Karpas-422 (cell line): ENCODE data around the gene TBATA. TPM values are rescaled to one million over a fixed set of nuclear protein-coding genes. Genes with fewer than 3 reads are reported as not detected.

ENCODE experiments used
- DNase-seq: peaks from one replicate; pipeline ENCODE4 v3.0.0-alpha.2; 2015
- H2AFZ ChIP-seq: fragments of 200-600 bp; sonication (generic); 2 replicates; pipeline ENCODE4 v1.6.1; 2014; ENCODE audit warnings: antibody characterized with exemption, low read length, mixed read lengths
- H3K27ac ChIP-seq: fragments of 200-600 bp; sonication (generic); 2 replicates; pipeline ENCODE4 v1.5.1; 2014; ENCODE audit warnings: mild to moderate bottlenecking, low read length, moderate library complexity
- H3K27me3 ChIP-seq: fragments of 200-600 bp; sonication (generic); 2 replicates; pipeline ENCODE4 v1.6.1; 2014; ENCODE audit warnings: low read length, mixed read lengths
- H3K36me3 ChIP-seq: fragments of 200-600 bp; sonication (generic); 2 replicates; pipeline ENCODE4 v1.6.1; 2014; ENCODE audit warnings: low read length, mixed read lengths; ENCODE audit not compliant: insufficient read depth
- H3K4me1 ChIP-seq: fragments of 200-600 bp; sonication (generic); 2 replicates; pipeline ENCODE4 v1.6.1; 2014; ENCODE audit warnings: mild to moderate bottlenecking, low read length, mixed read lengths
- H3K4me2 ChIP-seq: fragments of 200-600 bp; sonication (generic); 2 replicates; pipeline ENCODE4 v1.6.1; 2014; ENCODE audit warnings: low read length, low read depth, mild to moderate bottlenecking; ENCODE audit not compliant: poor library complexity, severe bottlenecking
- H3K4me3 ChIP-seq: fragments of 200-600 bp; sonication (generic); 2 replicates; pipeline ENCODE4 v1.5.1; 2014; ENCODE audit warnings: mild to moderate bottlenecking, antibody characterized with exemption, low read length, mixed read lengths
- H3K79me2 ChIP-seq: fragments of 200-600 bp; sonication (generic); 2 replicates; pipeline ENCODE4 v1.6.1; 2014; ENCODE audit warnings: mild to moderate bottlenecking, low read length, mixed read lengths
- H3K9ac ChIP-seq: fragments of 200-600 bp; sonication (generic); 2 replicates; pipeline ENCODE4 v1.6.0; 2014; ENCODE audit warnings: low read length
- H3K9me2 ChIP-seq: fragments of 200-600 bp; sonication (generic), shearing (Covaris generic); replicated peaks from 2 replicates; pipeline ENCODE4 v1.6.0; 2014; ENCODE audit warnings: mild to moderate bottlenecking, low read length, moderate library complexity; ENCODE audit not compliant: insufficient read depth
- H3K9me3 ChIP-seq: fragments of 300-700, 200-600 bp; sonication (generic); 2 replicates; pipeline ENCODE4 v1.6.1; 2014; ENCODE audit warnings: low read length, mixed read lengths
- H4K20me1 ChIP-seq: fragments of 200-600 bp; sonication (generic); 2 replicates; pipeline ENCODE4 v1.6.1; 2014; ENCODE audit warnings: mild to moderate bottlenecking, antibody characterized with exemption, low read length, low read depth; ENCODE audit not compliant: insufficient read depth
- total RNA-seq: library from RNA; depleted of rRNA; stranded (reverse); fragments of >200 nt; shearing (Covaris generic); gene quantifications from 2 replicates; pipeline ENCODE4 v1.2.3, GENCODE V29; 2014; ENCODE audit warnings: low replicate concordance

Gene TBATA
- total RNA-seq, 1 experiment from 2014 or later, result not detected

DNA sequence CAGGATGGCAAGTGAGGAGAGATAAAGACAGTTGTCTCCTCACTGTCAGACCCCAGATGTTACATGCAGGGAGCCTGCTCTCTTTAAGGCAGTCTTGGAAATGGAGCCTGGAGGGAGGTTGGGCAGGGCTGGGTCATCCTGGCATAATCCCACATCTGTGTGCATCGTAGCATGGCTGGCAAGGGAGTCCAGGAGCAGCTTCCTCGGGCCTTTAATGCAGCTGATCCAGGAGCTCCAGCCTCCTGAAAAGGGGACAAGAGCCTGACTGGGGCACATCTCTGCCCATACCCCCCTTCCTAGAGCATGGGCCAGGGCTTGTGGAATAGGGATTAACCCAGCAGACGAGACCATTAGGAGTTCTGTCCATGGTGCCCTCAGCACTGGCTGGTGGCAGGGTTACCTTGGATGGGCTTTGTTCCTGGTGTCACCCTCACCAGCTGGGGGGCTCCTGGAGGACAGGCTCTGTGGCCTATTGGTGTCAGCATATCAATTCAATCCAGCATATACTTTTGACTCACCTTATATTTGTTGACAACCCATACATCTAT, 34.9 kb downstream of the TBATA start:
- Histone ChIP-seq H2AFZ (no peak overlapping the region), H3K27me3 (no peaks in the 10 kb centered on the region), H3K27ac (no peak overlapping the region), H3K9me3 (no peaks in the 10 kb centered on the region), H3K9me2 (no peaks in the 10 kb centered on the region), H3K79me2 (no peaks in the 10 kb centered on the region), H3K9ac (no peak overlapping the region), H3K4me3 (no peak overlapping the region), H3K4me2 (no peak overlapping the region), H3K36me3 (no peaks in the 10 kb centered on the region), H3K4me1 (no peaks in the 10 kb centered on the region), H4K20me1 (no peaks in the 10 kb centered on the region)
- DNase-seq, result no peak

DNA sequence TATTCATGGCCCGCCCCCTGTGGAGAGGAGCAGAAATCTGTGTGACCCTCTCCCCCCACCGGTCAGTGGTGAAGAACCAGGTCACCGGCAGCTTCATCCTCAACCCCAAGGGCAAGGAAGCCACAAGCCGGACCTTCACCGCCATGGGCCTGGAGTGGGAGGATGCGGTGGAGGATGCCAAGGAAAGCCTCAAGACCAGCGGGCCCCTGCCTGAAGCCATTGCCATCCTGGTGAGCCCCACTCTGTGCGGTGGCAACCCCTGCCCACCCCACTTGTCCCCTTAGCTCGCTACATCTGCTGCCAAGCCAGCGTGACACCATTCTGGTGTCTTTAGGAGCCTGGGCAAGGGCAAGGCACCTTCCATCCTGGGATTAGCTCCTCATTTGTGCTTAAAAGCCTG, 35.4 kb downstream of the TBATA start:
- no peaks in the 10 kb centered on the region for H4K20me1 ChIP-seq
- H3K9ac ChIP-seq, result no peak overlapping the region
- H2AFZ ChIP-seq, result no peak overlapping the region
- H3K27me3 ChIP-seq, result no peaks in the 10 kb centered on the region
- no peak overlapping the region for H3K4me3 ChIP-seq
- no peak overlapping the region for H3K27ac ChIP-seq
- no peaks in the 10 kb centered on the region for H3K9me3 ChIP-seq
- H3K9me2 ChIP-seq, result no peaks in the 10 kb centered on the region
- no peaks in the 10 kb centered on the region for H3K79me2 ChIP-seq
- H3K4me2 ChIP-seq, result no peak overlapping the region
- no peaks in the 10 kb centered on the region for H3K4me1 ChIP-seq
- DNase-seq, result no peak
- no peaks in the 10 kb centered on the region for H3K36me3 ChIP-seq

DNA sequence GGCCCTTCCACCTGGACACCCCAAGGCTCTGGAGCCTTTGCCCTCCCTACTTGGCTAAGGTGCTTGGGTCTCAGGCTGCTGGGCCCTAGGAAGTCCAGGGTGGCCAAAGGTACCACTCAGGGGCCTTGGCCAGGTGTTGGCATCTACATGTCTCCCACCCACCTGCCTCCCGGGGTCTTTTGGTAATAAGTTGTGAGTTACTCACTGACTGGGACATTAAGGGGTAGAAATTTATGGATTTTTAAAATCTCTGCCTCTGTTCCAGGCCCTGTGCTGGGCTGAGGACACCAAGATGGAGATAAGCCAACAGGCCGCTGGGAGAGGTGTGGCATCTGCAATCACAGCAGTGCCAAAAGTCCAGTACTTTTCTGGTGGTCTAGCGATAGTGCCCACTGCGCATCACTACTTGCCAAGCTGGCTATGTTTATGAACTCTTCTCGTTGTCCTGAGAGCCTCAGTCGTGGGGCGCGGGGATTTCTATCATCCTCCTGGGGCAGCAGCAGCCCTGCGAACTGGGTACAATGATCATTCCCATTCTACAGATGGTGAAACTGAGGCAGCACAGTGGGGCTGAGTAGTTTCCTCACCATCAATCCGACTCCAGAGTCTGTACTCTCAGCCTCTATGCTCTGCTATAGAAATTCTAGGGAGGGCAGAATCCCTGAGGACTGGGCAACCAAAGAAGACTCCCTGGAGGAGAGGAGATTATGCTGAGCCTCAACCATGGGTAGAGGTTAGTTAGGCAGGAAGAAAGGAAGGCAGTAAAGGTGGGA, 36.2 kb downstream of the TBATA start:
- H3K4me1 ChIP-seq, result no peaks in the 10 kb centered on the region
- no peak overlapping the region for H3K4me2 ChIP-seq
- no peak overlapping the region for H3K9ac ChIP-seq
- H3K27ac ChIP-seq, result no peak overlapping the region
- no peaks in the 10 kb centered on the region for H3K27me3 ChIP-seq
- no peaks in the 10 kb centered on the region for H3K9me3 ChIP-seq
- no peaks in the 10 kb centered on the region for H3K79me2 ChIP-seq
- no peak for DNase-seq
- H3K36me3 ChIP-seq, result no peaks in the 10 kb centered on the region
- no peak overlapping the region for H3K4me3 ChIP-seq
- H2AFZ ChIP-seq, result no peak overlapping the region
- no peaks in the 10 kb centered on the region for H3K9me2 ChIP-seq
- H4K20me1 ChIP-seq, result no peaks in the 10 kb centered on the region

DNA sequence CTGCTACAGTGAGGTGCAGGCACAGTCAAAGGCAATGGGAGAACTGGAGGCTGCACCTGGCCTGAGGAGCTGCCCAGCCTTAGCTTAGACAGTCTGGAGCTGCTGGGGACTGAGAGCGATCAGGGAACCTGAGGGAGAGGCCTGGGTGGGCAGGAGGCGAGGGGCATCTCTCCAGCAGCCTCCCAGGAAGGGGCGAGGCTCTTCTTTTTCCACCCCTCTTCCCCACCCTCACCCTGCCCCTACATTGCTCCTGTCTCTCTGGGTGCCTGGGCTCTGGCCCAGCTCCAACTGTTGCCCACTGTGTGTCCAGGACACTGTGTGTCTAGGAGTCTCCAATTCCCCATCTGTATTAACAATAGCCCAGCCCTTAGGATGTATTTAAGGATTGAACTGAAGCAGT, 36.9 kb downstream of the TBATA start:
- no peak overlapping the region for H3K27ac ChIP-seq
- no peaks in the 10 kb centered on the region for H3K36me3 ChIP-seq
- no peaks in the 10 kb centered on the region for H3K9me3 ChIP-seq
- no peak overlapping the region for H3K4me3 ChIP-seq
- DNase-seq, result no peak
- H2AFZ ChIP-seq, result no peak overlapping the region
- H3K27me3 ChIP-seq, result no peaks in the 10 kb centered on the region
- no peak overlapping the region for H3K9ac ChIP-seq
- H3K4me1 ChIP-seq, result no peaks in the 10 kb centered on the region
- H3K79me2 ChIP-seq, result no peaks in the 10 kb centered on the region
- no peaks in the 10 kb centered on the region for H4K20me1 ChIP-seq
- no peaks in the 10 kb centered on the region for H3K9me2 ChIP-seq
- no peak overlapping the region for H3K4me2 ChIP-seq

DNA sequence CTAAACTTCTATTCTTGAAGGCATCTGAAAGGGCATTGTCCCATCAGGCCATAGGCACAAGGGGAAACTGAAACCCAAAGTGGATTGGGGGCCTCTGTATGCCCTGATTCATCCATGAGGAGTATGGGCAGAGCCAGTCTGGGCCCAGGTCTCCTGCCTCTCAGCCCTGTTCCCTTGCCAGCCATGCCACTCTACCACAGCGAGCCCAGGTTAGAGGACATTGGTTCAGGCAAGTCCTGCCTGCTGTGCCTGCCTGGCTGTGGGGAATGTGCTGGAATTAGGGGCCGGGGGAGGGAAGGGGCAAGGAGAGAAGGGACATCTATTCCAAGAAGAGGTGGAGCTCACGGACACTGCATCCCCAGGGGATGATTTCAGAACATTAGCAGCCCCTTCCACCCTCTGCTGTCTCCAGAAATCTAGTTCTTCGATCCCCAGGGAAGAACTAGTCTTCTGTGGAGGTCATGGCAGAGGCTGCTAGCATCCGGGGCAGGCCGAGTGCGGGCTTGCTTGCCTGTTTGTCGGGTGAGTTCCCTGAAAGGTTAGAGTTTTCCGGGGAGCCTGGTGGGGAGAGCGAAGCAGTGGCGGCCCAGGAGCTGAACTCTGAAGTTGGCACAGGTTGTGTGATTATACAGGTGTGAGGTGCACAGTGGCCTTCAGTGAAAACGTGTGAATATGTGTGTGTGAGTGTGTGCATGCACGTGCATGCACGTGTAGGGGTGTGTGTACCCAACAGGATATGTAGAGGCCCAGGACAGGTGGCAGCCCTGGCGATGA, 37.8 kb downstream of the TBATA start:
- H4K20me1 ChIP-seq, result no peaks in the 10 kb centered on the region
- H3K4me1 ChIP-seq, result no peaks in the 10 kb centered on the region
- H3K36me3 ChIP-seq, result no peaks in the 10 kb centered on the region
- H3K9me2 ChIP-seq, result no peaks in the 10 kb centered on the region
- H3K4me2 ChIP-seq, result no peak overlapping the region
- no peak overlapping the region for H2AFZ ChIP-seq
- no peak for DNase-seq
- H3K4me3 ChIP-seq, result no peak overlapping the region
- no peaks in the 10 kb centered on the region for H3K79me2 ChIP-seq
- H3K9me3 ChIP-seq, result no peaks in the 10 kb centered on the region
- no peaks in the 10 kb centered on the region for H3K27me3 ChIP-seq
- H3K9ac ChIP-seq, result no peak overlapping the region
- no peak overlapping the region for H3K27ac ChIP-seq

DNA sequence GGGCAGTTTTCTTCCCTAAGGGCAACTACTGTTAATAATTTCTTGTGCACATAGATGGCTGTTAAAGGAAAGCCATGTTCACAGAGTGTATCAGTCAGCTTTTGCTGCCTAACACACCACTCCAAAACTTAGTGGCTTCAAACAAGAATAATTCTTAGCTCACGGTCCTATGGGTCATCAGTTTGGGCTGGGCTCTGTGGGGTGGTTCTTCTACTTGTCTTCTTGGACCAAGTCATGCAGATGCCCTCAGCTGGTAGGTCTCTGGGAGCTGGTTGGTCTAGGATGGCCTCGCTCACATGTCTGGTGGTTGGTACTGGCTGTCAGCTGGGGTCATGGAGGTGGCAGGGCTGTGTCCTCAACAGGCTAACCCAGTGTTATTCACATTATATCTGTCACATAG, 39.6 kb downstream of the TBATA start:
- Histone ChIP-seq H3K9ac (no peak overlapping the region), H3K9me3 (no peaks in the 10 kb centered on the region), H3K79me2 (no peaks in the 10 kb centered on the region), H3K27me3 (no peaks in the 10 kb centered on the region), H3K4me1 (no peaks in the 10 kb centered on the region), H3K27ac (no peak overlapping the region), H4K20me1 (no peaks in the 10 kb centered on the region), H3K4me2 (no peak overlapping the region), H2AFZ (no peak overlapping the region), H3K9me2 (no peaks in the 10 kb centered on the region), H3K4me3 (no peak overlapping the region), H3K36me3 (no peaks in the 10 kb centered on the region)
- no peak for DNase-seq

DNA sequence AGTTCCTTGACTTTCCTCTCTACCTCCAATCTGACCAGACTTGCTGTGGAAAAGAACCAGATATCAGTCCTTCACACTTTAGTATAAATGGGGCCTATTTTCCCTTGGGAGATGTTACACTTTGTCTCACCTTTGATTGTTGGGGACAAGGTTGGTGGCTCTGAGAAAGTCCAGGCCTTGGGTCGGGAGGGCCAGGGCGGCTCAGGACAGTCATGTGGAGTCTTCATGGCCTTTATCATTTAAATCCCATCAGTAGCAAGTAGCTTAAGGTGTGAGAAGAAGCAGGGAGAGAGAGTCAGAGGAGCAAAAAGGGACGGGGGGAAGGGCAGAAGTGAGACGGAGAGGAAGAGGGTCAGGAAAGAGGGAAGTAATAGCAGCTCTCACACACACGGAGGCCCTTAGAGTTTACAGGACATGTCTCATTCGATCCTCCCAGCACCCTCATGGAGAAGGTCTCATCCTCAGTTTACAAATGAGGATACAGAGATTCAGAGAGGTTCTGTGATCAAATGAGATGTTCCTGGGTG, 40.5 kb downstream of the TBATA start:
- Histone ChIP-seq H3K27me3 (no peaks in the 10 kb centered on the region), H3K4me1 (no peaks in the 10 kb centered on the region), H3K9ac (no peak overlapping the region), H3K9me2 (no peaks in the 10 kb centered on the region), H3K9me3 (no peaks in the 10 kb centered on the region), H4K20me1 (no peaks in the 10 kb centered on the region), H3K79me2 (no peaks in the 10 kb centered on the region), H3K27ac (no peak overlapping the region), H3K4me3 (no peak overlapping the region), H3K36me3 (no peaks in the 10 kb centered on the region), H3K4me2 (no peak overlapping the region), H2AFZ (no peak overlapping the region)
- no peak for DNase-seq

DNA sequence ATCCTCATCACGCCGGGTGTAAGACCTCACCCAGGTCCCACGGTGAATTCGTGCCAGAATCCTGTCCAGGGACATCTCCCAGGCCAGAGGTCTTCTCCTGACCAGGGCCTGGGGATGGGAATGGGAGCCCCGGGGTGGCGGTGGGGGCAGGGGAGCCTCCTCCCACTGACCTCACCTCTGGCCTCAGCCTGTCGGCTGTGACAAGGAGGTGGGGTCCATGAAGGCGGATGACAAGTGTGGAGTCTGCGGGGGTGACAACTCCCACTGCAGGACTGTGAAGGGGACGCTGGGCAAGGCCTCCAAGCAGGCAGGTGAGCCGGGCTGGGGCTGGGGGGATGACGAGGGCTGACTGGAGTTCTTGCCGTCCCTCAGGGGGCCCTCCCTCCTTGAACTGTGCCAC, 41.3 kb downstream of the TBATA start:
- H2AFZ ChIP-seq, result no peak overlapping the region
- H3K27ac ChIP-seq, result no peak overlapping the region
- no peaks in the 10 kb centered on the region for H3K36me3 ChIP-seq
- no peaks in the 10 kb centered on the region for H3K4me1 ChIP-seq
- no peaks in the 10 kb centered on the region for H4K20me1 ChIP-seq
- no peaks in the 10 kb centered on the region for H3K79me2 ChIP-seq
- no peak for DNase-seq
- no peak overlapping the region for H3K4me2 ChIP-seq
- H3K9me3 ChIP-seq, result no peaks in the 10 kb centered on the region
- no peaks in the 10 kb centered on the region for H3K9me2 ChIP-seq
- no peak overlapping the region for H3K9ac ChIP-seq
- no peak overlapping the region for H3K4me3 ChIP-seq
- no peaks in the 10 kb centered on the region for H3K27me3 ChIP-seq
